ENCODE measurements around the gene MADD.

DNA sequence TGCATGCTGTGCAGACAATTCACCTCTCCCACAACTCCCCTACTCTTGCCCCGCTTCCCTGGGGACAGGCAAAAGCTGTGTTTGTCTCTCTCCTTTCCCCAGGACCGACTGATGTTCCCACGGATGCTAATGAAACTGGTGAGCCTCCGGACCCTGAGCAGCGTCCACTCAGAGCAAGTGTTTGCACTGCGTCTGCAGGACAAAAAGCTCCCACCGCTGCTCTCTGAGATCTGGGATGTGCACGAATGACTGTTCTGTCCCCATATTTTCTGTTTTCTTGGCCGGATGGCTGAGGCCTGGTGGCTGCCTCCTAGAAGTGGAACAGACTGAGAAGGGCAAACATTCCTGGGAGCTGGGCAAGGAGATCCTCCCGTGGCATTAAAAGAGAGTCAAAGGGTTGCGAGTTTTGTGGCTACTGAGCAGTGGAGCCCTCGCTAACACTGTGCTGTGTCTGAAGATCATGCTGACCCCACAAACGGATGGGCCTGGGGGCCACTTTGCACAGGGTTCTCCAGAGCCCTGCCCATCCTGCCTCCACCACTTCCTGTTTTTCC is 1.4 kb upstream of the MADD start:
- TF ChIP-seq, protein P1, sequence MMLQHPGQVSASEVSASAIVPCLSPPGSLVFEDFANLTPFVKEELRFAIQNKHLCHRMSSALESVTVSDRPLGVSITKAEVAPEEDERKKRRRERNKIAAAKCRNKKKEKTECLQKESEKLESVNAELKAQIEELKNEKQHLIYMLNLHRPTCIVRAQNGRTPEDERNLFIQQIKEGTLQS (IDR thresholded peaks at IDR 0.05; ENCODE audit: borderline replicate concordance, extremely low read depth, low read depth, low read length) = no peak
- TF ChIP-seq, protein P2, sequence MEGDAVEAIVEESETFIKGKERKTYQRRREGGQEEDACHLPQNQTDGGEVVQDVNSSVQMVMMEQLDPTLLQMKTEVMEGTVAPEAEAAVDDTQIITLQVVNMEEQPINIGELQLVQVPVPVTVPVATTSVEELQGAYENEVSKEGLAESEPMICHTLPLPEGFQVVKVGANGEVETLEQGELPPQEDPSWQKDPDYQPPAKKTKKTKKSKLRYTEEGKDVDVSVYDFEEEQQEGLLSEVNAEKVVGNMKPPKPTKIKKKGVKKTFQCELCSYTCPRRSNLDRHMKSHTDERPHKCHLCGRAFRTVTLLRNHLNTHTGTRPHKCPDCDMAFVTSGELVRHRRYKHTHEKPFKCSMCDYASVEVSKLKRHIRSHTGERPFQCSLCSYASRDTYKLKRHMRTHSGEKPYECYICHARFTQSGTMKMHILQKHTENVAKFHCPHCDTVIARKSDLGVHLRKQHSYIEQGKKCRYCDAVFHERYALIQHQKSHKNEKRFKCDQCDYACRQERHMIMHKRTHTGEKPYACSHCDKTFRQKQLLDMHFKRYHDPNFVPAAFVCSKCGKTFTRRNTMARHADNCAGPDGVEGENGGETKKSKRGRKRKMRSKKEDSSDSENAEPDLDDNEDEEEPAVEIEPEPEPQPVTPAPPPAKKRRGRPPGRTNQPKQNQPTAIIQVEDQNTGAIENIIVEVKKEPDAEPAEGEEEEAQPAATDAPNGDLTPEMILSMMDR (IDR thresholded peaks at IDR 0.05 in 2 of 3, conservative IDR thresholded peaks at IDR 0.05 in 1 of 3; ENCODE audit: control insufficient read depth in 2 of 3, extremely low read depth in 1 of 3, insufficient read depth in 1 of 3, low read depth in 3 of 3, low read length in 3 of 3) = no peak
- TF ChIP-seq RUNX3 (IDR thresholded peaks at IDR 0.05; ENCODE audit: low read length) (peak; percentile 61; the same call in 1 of the 2 replicates), HDAC2 (IDR thresholded peaks at IDR 0.05) (no peak), PAX8 (IDR thresholded peaks at IDR 0.05) (no peak), POLR2A (IDR thresholded peaks at IDR 0.05; ENCODE audit: low read depth, low read length) (no peak), SP1 (IDR thresholded peaks at IDR 0.05; ENCODE audit: low read depth, low read length) (no peak), NFXL1 (IDR thresholded peaks at IDR 0.05; ENCODE audit: borderline replicate concordance) (no peak), SMC3 (IDR thresholded peaks at IDR 0.05; ENCODE audit: borderline replicate concordance, low read length) (no peak), PAX5 (IDR thresholded peaks at IDR 0.05; ENCODE audit: borderline replicate concordance, low read depth, low read length) (no peak), DPF2 (IDR thresholded peaks at IDR 0.05) (no peak), EP300 (IDR thresholded peaks at IDR 0.05; ENCODE audit: borderline replicate concordance in 1 of 2, control insufficient read depth in 1 of 2, low read depth in 2 of 2, low read length in 2 of 2) (no peak), GABPA (IDR thresholded peaks at IDR 0.05; ENCODE audit: low read depth) (no peak)
- TF ChIP-seq, protein P3, sequence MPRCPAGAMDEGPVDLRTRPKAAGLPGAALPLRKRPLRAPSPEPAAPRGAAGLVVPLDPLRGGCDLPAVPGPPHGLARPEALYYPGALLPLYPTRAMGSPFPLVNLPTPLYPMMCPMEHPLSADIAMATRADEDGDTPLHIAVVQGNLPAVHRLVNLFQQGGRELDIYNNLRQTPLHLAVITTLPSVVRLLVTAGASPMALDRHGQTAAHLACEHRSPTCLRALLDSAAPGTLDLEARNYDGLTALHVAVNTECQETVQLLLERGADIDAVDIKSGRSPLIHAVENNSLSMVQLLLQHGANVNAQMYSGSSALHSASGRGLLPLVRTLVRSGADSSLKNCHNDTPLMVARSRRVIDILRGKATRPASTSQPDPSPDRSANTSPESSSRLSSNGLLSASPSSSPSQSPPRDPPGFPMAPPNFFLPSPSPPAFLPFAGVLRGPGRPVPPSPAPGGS (IDR thresholded peaks at IDR 0.05; ENCODE audit: borderline replicate concordance, insufficient read depth, low read depth, low read length, poor library complexity, severe bottlenecking) = no peak

All from GM12878 (cell line).